Endothelial cell of umbilical vein (primary cell): ENCODE measurements around the gene FAU. TPM values are rescaled to one million over a fixed set of nuclear protein-coding genes. Genes with fewer than 3 reads are reported as not detected.

Experiments used
- BruUV-seq: library from RNA; stranded (reverse); fragments of 400-500 nt; replicated peaks from 2 replicates; lab custom pipeline; 2021; lab: Mats Ljungman, UMichigan
- CTCF ChIA-PET: fragments of 300-600, 350-600 bp; sonication (Branson Sonifier 250); formaldehyde crosslinking; loops from one replicate; lab custom pipeline; 2021; ENCODE audit warnings: antibody characterized with exemption, inconsistent platforms; lab: Charles Lee
- POLR2A ChIA-PET: fragments of 300-600, 350-600 bp; sonication (Branson Sonifier 250); formaldehyde crosslinking; loops from one replicate; lab custom pipeline; 2021; ENCODE audit warnings: antibody characterized with exemption, inconsistent platforms; lab: Charles Lee
- DNase-seq: peaks from one replicate; pipeline ENCODE4 v3.0.0-alpha.2; 2011; ENCODE audit warnings: low read depth, low spot score
- FAIRE-seq: peaks from 2 replicates; lab custom pipeline; 2011; peaks lifted over from hg19 to GRCh38; lab: Jason Lieb, UNC
- H2AFZ ChIP-seq: 2 replicates; pipeline ENCODE4 v1.6.0; 2012; ENCODE audit warnings: low read depth, low read length, control low read depth, inconsistent platforms
- H3K27ac ChIP-seq: 2 replicates; pipeline ENCODE4 v1.5.1; 2011; ENCODE audit warnings: low read depth, mild to moderate bottlenecking, control low read depth, low read length, moderate library complexity; ENCODE audit not compliant: insufficient read depth
- H3K27me3 ChIP-seq, 2 experiments: 2 replicates each; pipeline versions ENCODE4 v1.6.0 to v1.6.1; 2011; ENCODE audit warnings: low read length in 2 of 2, mixed read lengths in 1 of 2; ENCODE audit not compliant: control insufficient read depth in 2 of 2, insufficient read depth in 2 of 2
- H3K36me3 ChIP-seq, 2 experiments: 2 replicates in 1 of 2; 3 replicates in 1 of 2; pipeline ENCODE4 v1.5.1; 2011; ENCODE audit warnings: low read length in 2 of 2, mild to moderate bottlenecking in 1 of 2, moderate library complexity in 1 of 2; ENCODE audit not compliant: control insufficient read depth in 2 of 2, insufficient read depth in 2 of 2; ENCODE audit errors: extremely low read depth in 1 of 2
- H3K4me1 ChIP-seq: 3 replicates; pipeline ENCODE4 v1.5.1; 2011; ENCODE audit warnings: mild to moderate bottlenecking, low read length; ENCODE audit not compliant: control insufficient read depth, insufficient read depth; ENCODE audit errors: extremely low read depth
- H3K4me2 ChIP-seq: 2 replicates; pipeline ENCODE4 v1.6.1; 2011; ENCODE audit warnings: low read length, control low read depth, mixed read lengths; ENCODE audit not compliant: insufficient read depth
- H3K4me3 ChIP-seq, 3 experiments: fragments of 200-600 bp in 1 of 3; sonication (generic), shearing (Covaris generic) in 1 of 3; replicated peaks in 1 of 3; 2 replicates each; pipeline ENCODE4 v1.5.1; 2011 to 2016; ENCODE audit warnings: control low read depth in 3 of 3, low read length in 3 of 3, mild to moderate bottlenecking in 2 of 3, inconsistent platforms in 1 of 3, low read depth in 1 of 3, moderate library complexity in 1 of 3; ENCODE audit not compliant: insufficient read depth in 1 of 3
- H3K79me2 ChIP-seq: 2 replicates; pipeline ENCODE4 v1.6.0; 2012; ENCODE audit warnings: low read length, inconsistent platforms; ENCODE audit not compliant: control insufficient read depth, insufficient read depth
- H3K9ac ChIP-seq: replicated peaks from 2 replicates; pipeline ENCODE3; 2011; ENCODE audit warnings: low read length, control low read depth; ENCODE audit not compliant: insufficient read depth; ENCODE audit errors: extremely low read depth
- H3K9me1 ChIP-seq: replicated peaks from 3 replicates; pipeline ENCODE4 v1.6.0; 2011; ENCODE audit warnings: mild to moderate bottlenecking, low read length; ENCODE audit not compliant: control insufficient read depth, insufficient read depth; ENCODE audit errors: extremely low read depth
- H3K9me3 ChIP-seq: replicated peaks from 2 replicates; pipeline ENCODE4 v1.5.1; 2012; ENCODE audit warnings: low read length, inconsistent platforms; ENCODE audit not compliant: control insufficient read depth, insufficient read depth
- H4K20me1 ChIP-seq: replicated peaks from 2 replicates; pipeline ENCODE3; 2011; ENCODE audit warnings: mild to moderate bottlenecking, low read length; ENCODE audit not compliant: control insufficient read depth, insufficient read depth; ENCODE audit errors: extremely low read depth
- CTCF ChIP-seq, 2 donors: IDR thresholded peaks; 1 replicate in 1 of 2; 2 replicates in 1 of 2; pipeline ENCODE4 v1.5.1; 2011; ENCODE audit warnings: low read length in 2 of 2, mild to moderate bottlenecking in 2 of 2, moderate library complexity in 2 of 2, control low read depth in 1 of 2, inconsistent platforms in 1 of 2, low read depth in 1 of 2; ENCODE audit not compliant: insufficient read depth in 1 of 2; ENCODE audit errors: extremely low read depth in 1 of 2
- GATA2 ChIP-seq: IDR thresholded peaks from 2 replicates; pipeline ENCODE4 v1.7.0; 2011; ENCODE audit warnings: low read depth, mild to moderate bottlenecking, moderate library complexity, mixed read lengths, low read length; ENCODE audit not compliant: insufficient read length, insufficient read depth
- MAX ChIP-seq: IDR thresholded peaks from 2 replicates; pipeline ENCODE4 v1.6.1; 2011; ENCODE audit not compliant: insufficient read depth, insufficient read length
- POLR2A ChIP-seq: IDR thresholded peaks from 2 replicates; pipeline ENCODE4 v1.6.1; 2012; ENCODE audit warnings: low read depth, mild to moderate bottlenecking, control low read depth, low read length
- POLR2AphosphoS5 ChIP-seq: IDR thresholded peaks from 2 replicates; pipeline ENCODE4 v1.6.1; 2012; ENCODE audit warnings: low read depth, mild to moderate bottlenecking, control low read depth, low read length, moderate library complexity; ENCODE audit not compliant: insufficient read depth
- dilution Hi-C: fragments of 300-500 bp; cut with MboI; formaldehyde crosslinking; loops from one replicate; pipeline ENCODE4 v1.15.0; 2019; ENCODE audit warnings: low sequenced_read_pairs; ENCODE audit not compliant: extremely low pct_ligation_motif_present
- intact Hi-C: fragments of 100-400 bp; cut with micrococcal nuclease; formaldehyde crosslinking; loops from one replicate; pipeline ENCODE4 v1.10.0; 2022
- polyA plus RNA-seq, 4 experiments: library from polyadenylated mRNA; depleted of rRNA in 3 of 4; stranded (reverse) in 3 of 4; unstranded in 1 of 4; fragments of >200 nt; gene quantifications; 2 replicates each; pipeline versions ENCODE4 v1.2.1 to v1.2.3, GENCODE V29; 2011 to 2012; ENCODE audit warnings: missing spikeins in 1 of 4
- total RNA-seq: library from RNA; stranded (reverse); gene quantifications from 2 replicates; pipeline ENCODE4 v1.2.3, GENCODE V29; 2021

Gene FAU
- total and polyA plus RNA-seq, 2 donors (not counting 3 experiments of a cell fraction or from before 2014, with no cell fraction given), result 741 to 746 TPM

- no TSS peak for BruUV-seq
- no peaks in the 10 kb centered on the region for H3K9me3 ChIP-seq
- TF ChIP-seq POLR2AphosphoS5 (peak; percentile 66), GATA2 (no peak), POLR2A (peak; percentile 67), CTCF (IDR thresholded peaks at IDR 0.05; ENCODE audit: extremely low read depth in 1 of 2, insufficient read depth in 1 of 2, low read depth in 1 of 2, low read length in 2 of 2) (peak; percentile 91), MAX (no peak)
- H3K9ac ChIP-seq, result peak overlapping the region; percentile 38
- dilution Hi-C loops, result no loop called here
- H3K9me1 ChIP-seq, result no peaks in the 10 kb centered on the region
- peaks cover 17% of the 10 kb centered on the region for H3K4me1 ChIP-seq
- intact Hi-C loops, result loop anchor here (5.0 kb wide), 1 partner anchor 195 kb away; the partner anchor contains the start of gene ATG2A
- H3K27ac ChIP-seq, result no peak overlapping the region
- H3K27me3 ChIP-seq, result no peaks in the 10 kb centered on the region
- DNase-seq (peak; percentile 60), FAIRE-seq (peak; percentile 62)
- ChIA-PET POLR2A (no interaction called here), CTCF (interaction anchor here (0.7 to 3.7 kb wide), 11 partner anchors 9 to 325 kb away, joined by 3 to 56 read pairs (median 4); partner anchors contain the start of genes CAPN1, FAU, MRPL49 and SYVN1)
- peaks cover 6% of the 10 kb centered on the region for H3K79me2 ChIP-seq
- peak overlapping the region; percentile 43 for H3K4me2 ChIP-seq
- no peaks in the 10 kb centered on the region for H4K20me1 ChIP-seq
- H3K36me3 ChIP-seq, result peaks cover 0 to 13% of the 10 kb centered on the region in 2 experiments
- peak overlapping the region; percentile 33 to 51 (median 47) for H3K4me3 ChIP-seq
- peak overlapping the region; percentile 30 for H2AFZ ChIP-seq
Observed at GRCh38 chr11:65112546-65113360, 9.2 kb downstream of the FAU start.
